Measurements from ENCODE around the gene FMNL2.

The FMNL2 gene

GRCh38 chr2:152411154-152411553 is 76.2 kb downstream of the FMNL2 start (continued):
- TF ChIP-seq PATZ1 (CRISPR knock-in tag; IDR thresholded peaks at IDR 0.05; ENCODE audit: borderline replicate concordance) (no peak), ZC3H10 (CRISPR knock-in tag; IDR thresholded peaks at IDR 0.05) (no peak), BACH2 (CRISPR knock-in tag; IDR thresholded peaks at IDR 0.05; ENCODE audit: borderline replicate concordance) (no peak)

DNA sequence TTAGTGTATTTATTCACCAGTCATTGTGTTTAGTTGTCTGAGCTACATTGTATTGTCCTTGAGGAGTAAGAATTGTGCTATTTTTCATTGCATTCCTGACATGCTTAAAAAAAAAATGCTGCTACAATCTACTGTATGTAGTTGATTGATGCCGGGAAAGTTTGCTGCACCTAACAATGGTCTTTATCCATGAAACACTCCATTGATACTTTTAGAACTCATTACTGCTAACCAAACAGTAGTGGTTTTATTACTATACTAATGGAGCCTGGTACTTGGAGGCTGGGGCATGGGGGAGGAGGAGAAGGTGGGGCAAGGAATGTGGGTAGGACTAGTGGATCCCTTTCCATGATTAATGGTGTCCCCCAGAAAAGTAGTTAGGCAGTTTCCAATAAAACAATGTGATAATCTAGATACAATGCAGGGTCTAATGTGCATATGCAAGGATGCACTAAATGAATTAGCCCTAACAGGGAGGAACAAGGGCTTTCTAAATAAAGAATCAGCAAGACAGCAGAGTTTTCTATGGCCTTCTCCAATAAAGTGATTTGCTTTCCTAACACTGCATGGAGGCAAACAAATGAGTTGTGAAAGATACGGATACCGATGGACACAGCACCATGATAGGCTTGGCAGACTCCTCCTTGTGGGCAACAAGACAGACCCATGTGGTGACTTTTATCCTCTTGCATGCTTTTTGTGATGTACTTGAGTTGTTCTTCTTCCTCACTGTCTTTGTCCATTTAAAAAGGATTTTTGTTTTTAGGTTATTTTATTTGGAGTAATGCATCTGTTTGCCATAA is 78.5 kb downstream of the FMNL2 start:
- no peak for TF ChIP-seq RARB (CRISPR knock-in tag; IDR thresholded peaks at IDR 0.05)
- TF ChIP-seq, protein P1, sequence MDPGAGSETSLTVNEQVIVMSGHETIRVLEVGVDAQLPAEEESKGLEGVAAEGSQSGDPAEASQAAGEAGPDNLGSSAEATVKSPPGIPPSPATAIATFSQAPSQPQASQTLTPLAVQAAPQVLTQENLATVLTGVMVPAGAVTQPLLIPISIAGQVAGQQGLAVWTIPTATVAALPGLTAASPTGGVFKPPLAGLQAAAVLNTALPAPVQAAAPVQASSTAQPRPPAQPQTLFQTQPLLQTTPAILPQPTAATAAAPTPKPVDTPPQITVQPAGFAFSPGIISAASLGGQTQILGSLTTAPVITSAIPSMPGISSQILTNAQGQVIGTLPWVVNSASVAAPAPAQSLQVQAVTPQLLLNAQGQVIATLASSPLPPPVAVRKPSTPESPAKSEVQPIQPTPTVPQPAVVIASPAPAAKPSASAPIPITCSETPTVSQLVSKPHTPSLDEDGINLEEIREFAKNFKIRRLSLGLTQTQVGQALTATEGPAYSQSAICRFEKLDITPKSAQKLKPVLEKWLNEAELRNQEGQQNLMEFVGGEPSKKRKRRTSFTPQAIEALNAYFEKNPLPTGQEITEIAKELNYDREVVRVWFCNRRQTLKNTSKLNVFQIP (CRISPR knock-in tag; IDR thresholded peaks at IDR 0.05; ENCODE audit: borderline replicate concordance, low read depth): no peak
- TF ChIP-seq TOX (CRISPR knock-in tag; IDR thresholded peaks at IDR 0.05; ENCODE audit: borderline replicate concordance): no peak
- no peak for TF ChIP-seq ZNF70 (CRISPR knock-in tag; IDR thresholded peaks at IDR 0.05)
- 0 out of 2 replicates have a peak, but pooled peaks have one; percentile 39 for TF ChIP-seq ISL1 (CRISPR knock-in tag; IDR thresholded peaks at IDR 0.05)
- TF ChIP-seq CSDC2 (CRISPR knock-in tag; IDR thresholded peaks at IDR 0.05): no peak

DNA sequence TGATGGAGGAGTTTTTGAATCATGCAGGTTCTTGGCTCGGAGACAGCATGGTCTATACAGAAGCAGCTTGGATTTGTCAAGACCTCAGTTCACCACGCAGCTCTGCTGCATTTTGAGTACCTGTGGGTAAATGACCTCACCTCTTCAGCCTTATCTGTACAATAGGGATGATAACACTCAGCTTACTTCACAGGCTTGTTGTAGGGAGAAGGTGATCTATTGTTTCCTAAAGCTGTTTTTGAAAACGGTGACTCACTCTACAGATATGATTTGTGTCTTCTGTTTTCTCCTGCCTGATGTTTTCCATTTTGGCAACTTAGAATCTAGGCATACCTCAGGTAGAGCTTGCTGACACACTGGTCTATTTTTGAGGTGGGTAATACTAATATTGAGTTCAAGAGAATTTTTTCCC is 80.3 kb downstream of the FMNL2 start:
- ATAC-seq: peak; percentile 51
- TF ChIP-seq ISL1 (CRISPR knock-in tag; IDR thresholded peaks at IDR 0.05) (0 out of 2 replicates have a peak, but pooled peaks have one; percentile 20), ZFP30 (CRISPR knock-in tag; IDR thresholded peaks at IDR 0.05) (no peak), BACH2 (CRISPR knock-in tag; IDR thresholded peaks at IDR 0.05; ENCODE audit: borderline replicate concordance) (no peak), OSR1 (CRISPR knock-in tag; IDR thresholded peaks at IDR 0.05) (no peak)

More for the DNA sequence above, 78.5 kb downstream of the FMNL2 start:
- peak; percentile 42; the same call in 2 of the 3 replicates for ATAC-seq

DNA sequence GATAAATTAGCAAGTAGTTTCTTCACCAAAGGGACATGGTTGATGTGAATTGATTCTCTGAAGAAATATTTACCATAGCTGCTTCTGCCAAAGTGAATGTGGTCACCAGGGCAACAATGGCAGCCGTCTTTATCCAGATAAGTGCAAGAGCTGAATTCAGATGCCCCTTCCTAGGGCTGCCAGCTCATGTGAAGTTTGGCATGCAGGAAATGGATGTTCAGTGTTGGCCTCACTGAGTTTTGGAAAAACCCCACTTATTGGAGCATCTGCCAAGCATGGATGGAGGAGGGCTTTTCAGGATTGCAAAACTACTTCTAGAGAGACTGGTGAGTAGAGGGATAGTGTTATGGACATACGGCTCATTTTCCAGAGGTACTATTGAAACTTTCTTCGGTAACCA is 80.8 kb downstream of the FMNL2 start:
- no peak for ATAC-seq
- TF ChIP-seq ZNF70 (CRISPR knock-in tag; IDR thresholded peaks at IDR 0.05): no peak
- no peak for TF ChIP-seq TCF4 (CRISPR knock-in tag; IDR thresholded peaks at IDR 0.05; ENCODE audit: borderline replicate concordance)
- no peak for TF ChIP-seq GLIS3 (CRISPR knock-in tag; IDR thresholded peaks at IDR 0.05)
- no peak for TF ChIP-seq ZFP3 (CRISPR knock-in tag; IDR thresholded peaks at IDR 0.05)
- TF ChIP-seq, protein P2, sequence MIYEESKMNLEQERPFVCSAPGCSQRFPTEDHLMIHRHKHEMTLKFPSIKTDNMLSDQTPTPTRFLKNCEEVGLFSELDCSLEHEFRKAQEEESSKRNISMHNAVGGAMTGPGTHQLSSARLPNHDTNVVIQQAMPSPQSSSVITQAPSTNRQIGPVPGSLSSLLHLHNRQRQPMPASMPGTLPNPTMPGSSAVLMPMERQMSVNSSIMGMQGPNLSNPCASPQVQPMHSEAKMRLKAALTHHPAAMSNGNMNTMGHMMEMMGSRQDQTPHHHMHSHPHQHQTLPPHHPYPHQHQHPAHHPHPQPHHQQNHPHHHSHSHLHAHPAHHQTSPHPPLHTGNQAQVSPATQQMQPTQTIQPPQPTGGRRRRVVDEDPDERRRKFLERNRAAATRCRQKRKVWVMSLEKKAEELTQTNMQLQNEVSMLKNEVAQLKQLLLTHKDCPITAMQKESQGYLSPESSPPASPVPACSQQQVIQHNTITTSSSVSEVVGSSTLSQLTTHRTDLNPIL (CRISPR knock-in tag; IDR thresholded peaks at IDR 0.05; ENCODE audit: low read depth): no peak
- no peak for TF ChIP-seq ISL1 (CRISPR knock-in tag; IDR thresholded peaks at IDR 0.05)
- no peak for TF ChIP-seq RARB (CRISPR knock-in tag; IDR thresholded peaks at IDR 0.05)
- no peak for TF ChIP-seq ARNTL (CRISPR knock-in tag; IDR thresholded peaks at IDR 0.05; ENCODE audit: borderline replicate concordance, low read depth)
- TF ChIP-seq BACH2 (CRISPR knock-in tag; IDR thresholded peaks at IDR 0.05; ENCODE audit: borderline replicate concordance): no peak
- no peak for TF ChIP-seq PATZ1 (CRISPR knock-in tag; IDR thresholded peaks at IDR 0.05; ENCODE audit: borderline replicate concordance)
- TF ChIP-seq TOX (CRISPR knock-in tag; IDR thresholded peaks at IDR 0.05; ENCODE audit: borderline replicate concordance): no peak
- no peak for TF ChIP-seq ZNF8 (CRISPR knock-in tag; IDR thresholded peaks at IDR 0.05)
- no peak for TF ChIP-seq ESRRG (CRISPR knock-in tag; IDR thresholded peaks at IDR 0.05)
- no peak for TF ChIP-seq ZFP30 (CRISPR knock-in tag; IDR thresholded peaks at IDR 0.05)
- no peak for TF ChIP-seq SNAI2 (CRISPR knock-in tag; IDR thresholded peaks at IDR 0.05)
- TF ChIP-seq PPARA (CRISPR knock-in tag; IDR thresholded peaks at IDR 0.05; ENCODE audit: borderline replicate concordance): no peak
- no peak for TF ChIP-seq OSR1 (CRISPR knock-in tag; IDR thresholded peaks at IDR 0.05)
- TF ChIP-seq, protein P3, sequence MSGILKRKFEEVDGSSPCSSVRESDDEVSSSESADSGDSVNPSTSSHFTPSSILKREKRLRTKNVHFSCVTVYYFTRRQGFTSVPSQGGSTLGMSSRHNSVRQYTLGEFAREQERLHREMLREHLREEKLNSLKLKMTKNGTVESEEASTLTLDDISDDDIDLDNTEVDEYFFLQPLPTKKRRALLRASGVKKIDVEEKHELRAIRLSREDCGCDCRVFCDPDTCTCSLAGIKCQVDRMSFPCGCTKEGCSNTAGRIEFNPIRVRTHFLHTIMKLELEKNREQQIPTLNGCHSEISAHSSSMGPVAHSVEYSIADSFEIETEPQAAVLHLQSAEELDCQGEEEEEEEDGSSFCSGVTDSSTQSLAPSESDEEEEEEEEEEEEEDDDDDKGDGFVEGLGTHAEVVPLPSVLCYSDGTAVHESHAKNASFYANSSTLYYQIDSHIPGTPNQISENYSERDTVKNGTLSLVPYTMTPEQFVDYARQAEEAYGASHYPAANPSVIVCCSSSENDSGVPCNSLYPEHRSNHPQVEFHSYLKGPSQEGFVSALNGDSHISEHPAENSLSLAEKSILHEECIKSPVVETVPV (CRISPR knock-in tag; IDR thresholded peaks at IDR 0.05): no peak
- TF ChIP-seq ZC3H10 (CRISPR knock-in tag; IDR thresholded peaks at IDR 0.05): no peak
